PC-3 (cell line): ENCODE data around the gene UGGT2.

Experiments
- EZH2phosphoT487 ChIP-seq: fragments of 300-600 bp; sonication (generic); IDR thresholded peaks from 2 replicates; pipeline ENCODE4 v1.6.1; 2018; ENCODE audit warnings: mild to moderate bottlenecking, antibody characterized with exemption, low read length, borderline replicate concordance
- TF ChIP-seq, protein P1 (sequence below): fragments of 300-600 bp; sonication (generic); conservative IDR thresholded peaks from 2 replicates; pipeline ENCODE4 v1.5.1; 2017; ENCODE audit warnings: antibody characterized with exemption, low read depth, mild to moderate bottlenecking, low read length

DNA sequence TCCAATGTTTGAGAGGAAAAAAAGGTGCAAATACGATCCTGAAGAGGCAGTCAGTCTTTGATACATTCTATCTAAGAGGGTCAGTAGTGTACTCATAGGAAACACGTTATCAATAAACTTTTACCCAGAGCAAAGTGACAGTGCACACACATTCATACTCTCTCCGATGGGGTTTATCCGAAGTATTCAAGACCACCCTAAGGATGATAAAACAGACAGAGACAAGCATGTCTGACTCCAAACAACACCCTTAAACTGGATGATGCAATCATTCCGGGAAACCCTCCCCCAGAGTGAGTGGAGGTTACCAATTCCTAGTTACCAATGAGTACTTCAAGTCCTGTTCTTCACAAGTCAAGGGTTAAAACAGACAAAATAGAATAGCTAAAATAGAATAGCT, 297.1 kb downstream of the UGGT2 start:
- no peak for TF ChIP-seq EZH2phosphoT487
- TF ChIP-seq, protein P1, sequence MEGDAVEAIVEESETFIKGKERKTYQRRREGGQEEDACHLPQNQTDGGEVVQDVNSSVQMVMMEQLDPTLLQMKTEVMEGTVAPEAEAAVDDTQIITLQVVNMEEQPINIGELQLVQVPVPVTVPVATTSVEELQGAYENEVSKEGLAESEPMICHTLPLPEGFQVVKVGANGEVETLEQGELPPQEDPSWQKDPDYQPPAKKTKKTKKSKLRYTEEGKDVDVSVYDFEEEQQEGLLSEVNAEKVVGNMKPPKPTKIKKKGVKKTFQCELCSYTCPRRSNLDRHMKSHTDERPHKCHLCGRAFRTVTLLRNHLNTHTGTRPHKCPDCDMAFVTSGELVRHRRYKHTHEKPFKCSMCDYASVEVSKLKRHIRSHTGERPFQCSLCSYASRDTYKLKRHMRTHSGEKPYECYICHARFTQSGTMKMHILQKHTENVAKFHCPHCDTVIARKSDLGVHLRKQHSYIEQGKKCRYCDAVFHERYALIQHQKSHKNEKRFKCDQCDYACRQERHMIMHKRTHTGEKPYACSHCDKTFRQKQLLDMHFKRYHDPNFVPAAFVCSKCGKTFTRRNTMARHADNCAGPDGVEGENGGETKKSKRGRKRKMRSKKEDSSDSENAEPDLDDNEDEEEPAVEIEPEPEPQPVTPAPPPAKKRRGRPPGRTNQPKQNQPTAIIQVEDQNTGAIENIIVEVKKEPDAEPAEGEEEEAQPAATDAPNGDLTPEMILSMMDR = no peak
